SU-DHL-6 (cell line): Measurements from ENCODE around the gene YARS1.

ENCODE experiments used
- H2AFZ ChIP-seq: fragments of 200-600 bp; sonication (generic); 2 replicates; pipeline ENCODE4 v1.6.1; 2014; ENCODE audit warnings: low read depth, mild to moderate bottlenecking, moderate library complexity, mixed read lengths, antibody characterized with exemption, low read length; ENCODE audit not compliant: severe bottlenecking
- H3F3A ChIP-seq: fragments of 200-600 bp; shearing (Covaris generic); 2 replicates; pipeline ENCODE4 v1.6.0; 2016; ENCODE audit warnings: antibody characterized with exemption, mild to moderate bottlenecking; ENCODE audit not compliant: insufficient read depth
- H3K27ac ChIP-seq: fragments of 200-600 bp; sonication (generic); 2 replicates; pipeline ENCODE4 v1.5.1; 2016; ENCODE audit warnings: low read depth, mild to moderate bottlenecking, low read length, moderate library complexity, mixed read lengths
- H3K27me3 ChIP-seq: fragments of 200-600 bp; sonication (generic), shearing (Covaris generic); 2 replicates; pipeline ENCODE4 v1.6.0; 2014; ENCODE audit warnings: mild to moderate bottlenecking, low read length
- H3K36me3 ChIP-seq: fragments of 200-600 bp; sonication (generic); 2 replicates; pipeline ENCODE4 v1.6.1; 2014; ENCODE audit warnings: mild to moderate bottlenecking, low read length, mixed read lengths
- H3K4me2 ChIP-seq: fragments of 300-600, 200-600 bp; shearing (Covaris generic), sonication (generic); 2 replicates; pipeline ENCODE4 v1.6.0; 2014; ENCODE audit warnings: low read length, low read depth, mild to moderate bottlenecking; ENCODE audit not compliant: poor library complexity, severe bottlenecking
- H3K4me3 ChIP-seq: fragments of 200-600 bp; sonication (generic); 2 replicates; pipeline ENCODE4 v1.5.1; 2014; ENCODE audit warnings: antibody characterized with exemption, low read length, mild to moderate bottlenecking, mixed read lengths; ENCODE audit not compliant: insufficient read depth, poor library complexity, severe bottlenecking
- H3K79me2 ChIP-seq: fragments of 200-600 bp; sonication (generic); 2 replicates; pipeline ENCODE4 v1.6.1; 2014; ENCODE audit warnings: mild to moderate bottlenecking, low read length, moderate library complexity; ENCODE audit not compliant: insufficient read depth
- H3K9ac ChIP-seq: fragments of 200-600 bp; sonication (generic); 2 replicates; pipeline ENCODE4 v1.7.0; 2014; ENCODE audit warnings: mild to moderate bottlenecking, low read length
- H3K9me2 ChIP-seq: fragments of 200-600 bp; sonication (generic); replicated peaks from 2 replicates; pipeline ENCODE4 v1.6.1; 2014; ENCODE audit warnings: low read length; ENCODE audit not compliant: insufficient read depth
- H3K9me3 ChIP-seq: fragments of 200-600 bp; sonication (generic); 2 replicates; pipeline ENCODE4 v1.6.1; 2014; ENCODE audit warnings: low read length, mixed read lengths; ENCODE audit not compliant: insufficient read depth
- H4K20me1 ChIP-seq: fragments of 200-600 bp; sonication (generic); 2 replicates; pipeline ENCODE4 v1.6.1; 2014; ENCODE audit warnings: low read depth, mild to moderate bottlenecking, antibody characterized with exemption, low read length, moderate library complexity, mixed read lengths
- EZH2phosphoT487 ChIP-seq: fragments of 200-600 bp; sonication (generic), shearing (Covaris generic); conservative IDR thresholded peaks from 2 replicates; pipeline ENCODE4 v1.6.1; 2018; ENCODE audit warnings: mild to moderate bottlenecking, antibody characterized with exemption, low read length, moderate library complexity, mixed read lengths
- TF ChIP-seq, protein P1 (sequence below): fragments of 200-600 bp; sonication (generic); IDR thresholded peaks from one replicate; pipeline ENCODE4 v1.5.1; 2017; ENCODE audit warnings: antibody characterized with exemption, mild to moderate bottlenecking, low read length, moderate library complexity; ENCODE audit not compliant: insufficient read depth, poor library complexity, severe bottlenecking

The YARS1 gene

DNA sequence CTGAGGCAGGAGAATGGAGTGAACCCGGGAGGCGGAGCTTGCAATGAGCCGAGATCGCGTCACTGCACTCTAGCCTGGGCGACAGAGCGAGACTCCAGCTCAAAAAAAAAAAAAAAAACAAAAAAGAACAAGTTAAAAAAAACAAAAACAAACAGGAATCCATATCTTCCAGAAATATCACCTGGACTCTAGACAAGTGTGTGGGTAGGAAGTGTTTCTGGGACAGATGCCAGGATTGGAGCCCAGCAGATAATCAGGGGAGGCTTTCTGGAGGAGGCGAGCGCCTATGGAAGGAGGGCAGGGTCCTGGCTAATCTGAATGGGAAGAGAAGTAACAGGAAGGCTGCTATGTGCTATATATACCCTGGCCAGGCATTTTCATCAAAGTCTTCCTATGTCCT is 71.0 kb downstream of the YARS1 start:
- Histone ChIP-seq H3F3A (no peaks in the 10 kb centered on the region), H2AFZ (no peak overlapping the region), H4K20me1 (no peaks in the 10 kb centered on the region), H3K79me2 (no peaks in the 10 kb centered on the region), H3K27ac (no peak overlapping the region), H3K27me3 (no peaks in the 10 kb centered on the region), H3K9me3 (no peaks in the 10 kb centered on the region), H3K9me2 (no peaks in the 10 kb centered on the region), H3K4me3 (no peak overlapping the region), H3K36me3 (no peaks in the 10 kb centered on the region), H3K9ac (no peak overlapping the region), H3K4me2 (no peak overlapping the region)
- TF ChIP-seq EZH2phosphoT487 = no peak
- TF ChIP-seq, protein P1, sequence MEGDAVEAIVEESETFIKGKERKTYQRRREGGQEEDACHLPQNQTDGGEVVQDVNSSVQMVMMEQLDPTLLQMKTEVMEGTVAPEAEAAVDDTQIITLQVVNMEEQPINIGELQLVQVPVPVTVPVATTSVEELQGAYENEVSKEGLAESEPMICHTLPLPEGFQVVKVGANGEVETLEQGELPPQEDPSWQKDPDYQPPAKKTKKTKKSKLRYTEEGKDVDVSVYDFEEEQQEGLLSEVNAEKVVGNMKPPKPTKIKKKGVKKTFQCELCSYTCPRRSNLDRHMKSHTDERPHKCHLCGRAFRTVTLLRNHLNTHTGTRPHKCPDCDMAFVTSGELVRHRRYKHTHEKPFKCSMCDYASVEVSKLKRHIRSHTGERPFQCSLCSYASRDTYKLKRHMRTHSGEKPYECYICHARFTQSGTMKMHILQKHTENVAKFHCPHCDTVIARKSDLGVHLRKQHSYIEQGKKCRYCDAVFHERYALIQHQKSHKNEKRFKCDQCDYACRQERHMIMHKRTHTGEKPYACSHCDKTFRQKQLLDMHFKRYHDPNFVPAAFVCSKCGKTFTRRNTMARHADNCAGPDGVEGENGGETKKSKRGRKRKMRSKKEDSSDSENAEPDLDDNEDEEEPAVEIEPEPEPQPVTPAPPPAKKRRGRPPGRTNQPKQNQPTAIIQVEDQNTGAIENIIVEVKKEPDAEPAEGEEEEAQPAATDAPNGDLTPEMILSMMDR = no peak

DNA sequence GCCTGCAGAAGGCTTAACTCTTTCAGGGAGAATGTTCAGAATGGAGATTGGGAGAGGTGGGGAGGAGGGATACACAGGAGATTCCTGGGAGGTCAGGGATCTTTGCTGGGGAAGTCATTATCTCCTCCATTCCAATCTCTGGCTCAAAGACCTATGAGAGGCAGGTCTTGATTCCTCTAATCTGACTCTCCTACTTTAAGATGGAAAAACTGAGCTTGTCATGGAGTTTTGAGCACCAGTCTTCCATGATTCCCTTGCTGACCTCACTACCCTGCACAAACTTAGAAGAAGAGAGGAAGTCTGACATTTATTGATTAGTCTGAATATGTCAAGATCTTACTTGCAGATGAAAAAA is 73.1 kb downstream of the YARS1 start:
- Histone ChIP-seq H2AFZ (no peak overlapping the region), H3K9me2 (no peaks in the 10 kb centered on the region), H3K9ac (no peak overlapping the region), H3K27ac (no peak overlapping the region), H3K4me3 (no peak overlapping the region), H3K9me3 (no peaks in the 10 kb centered on the region), H3K27me3 (no peaks in the 10 kb centered on the region), H3K4me2 (no peak overlapping the region), H3K36me3 (no peaks in the 10 kb centered on the region), H3K79me2 (no peaks in the 10 kb centered on the region), H4K20me1 (no peaks in the 10 kb centered on the region), H3F3A (no peaks in the 10 kb centered on the region)
- TF ChIP-seq, protein P1 = no peak
- TF ChIP-seq EZH2phosphoT487 = no peak

GRCh38 chr1:32743380-32744070 is 73.6 kb downstream of the YARS1 start:
- Histone ChIP-seq H3K4me3 (no peak overlapping the region), H2AFZ (no peak overlapping the region), H3K36me3 (no peaks in the 10 kb centered on the region), H4K20me1 (no peaks in the 10 kb centered on the region), H3K9me2 (no peaks in the 10 kb centered on the region), H3K4me2 (no peak overlapping the region), H3K9ac (no peak overlapping the region), H3K79me2 (no peaks in the 10 kb centered on the region), H3F3A (no peaks in the 10 kb centered on the region), H3K27ac (no peak overlapping the region), H3K27me3 (no peaks in the 10 kb centered on the region), H3K9me3 (no peaks in the 10 kb centered on the region)
- TF ChIP-seq EZH2phosphoT487 = no peak
- TF ChIP-seq, protein P1 = no peak
